ENCODE data around the gene CHTF18.
A peak's percentile ranks its signal among the peaks of the same experiment; 100 is the strongest.

CHTF18 gene

GRCh38 chr16:787978-788398 lies 432 bp upstream of the CHTF18 start, which contains the start of gene RPUSD1 (continued):
- TF ChIP-seq ZFHX2 (tag by site-specific recombination; conservative IDR thresholded peaks at IDR 0.05): no peak
- no peak for TF ChIP-seq ZNF132 (tag by site-specific recombination; IDR thresholded peaks at IDR 0.05; ENCODE audit: borderline replicate concordance)
- no peak for TF ChIP-seq INSM2 (tag by site-specific recombination; IDR thresholded peaks at IDR 0.05)
- no peak for TF ChIP-seq REPIN1 (tag by site-specific recombination; IDR thresholded peaks at IDR 0.05; ENCODE audit: low read depth)
- no peak for TF ChIP-seq ZXDB (tag by site-specific recombination; IDR thresholded peaks at IDR 0.05)
- TF ChIP-seq SP3 (tag by site-specific recombination; IDR thresholded peaks at IDR 0.05): peak; percentile 35; the same call in 1 of the 2 replicates
- TF ChIP-seq ZNF544 (tag by site-specific recombination; IDR thresholded peaks at IDR 0.05): no peak
- TF ChIP-seq ZSCAN5A (tag by site-specific recombination; IDR thresholded peaks at IDR 0.05): no peak
- no peak for TF ChIP-seq ZNF174 (tag by site-specific recombination; IDR thresholded peaks at IDR 0.05)
- TF ChIP-seq ZNF133 (tag by site-specific recombination; IDR thresholded peaks at IDR 0.05): no peak
- no peak for TF ChIP-seq YY2 (tag by site-specific recombination; IDR thresholded peaks at IDR 0.05)
- TF ChIP-seq SETDB1 (IDR thresholded peaks at IDR 0.05; ENCODE audit: insufficient read length, low read length): no peak
- no peak for TF ChIP-seq ZBTB11 (tag by site-specific recombination; conservative IDR thresholded peaks at IDR 0.05; ENCODE audit: low read depth)
- TF ChIP-seq ZNF529 (tag by site-specific recombination; IDR thresholded peaks at IDR 0.05; ENCODE audit: insufficient replicate concordance): no peak
- TF ChIP-seq ZNF138 (tag by site-specific recombination; IDR thresholded peaks at IDR 0.05; ENCODE audit: borderline replicate concordance): no peak
- no peak for TF ChIP-seq ZNF791 (tag by site-specific recombination; IDR thresholded peaks at IDR 0.05)
- TF ChIP-seq ZEB2 (tag by site-specific recombination; IDR thresholded peaks at IDR 0.05): no peak
- TF ChIP-seq ZNF521 (tag by site-specific recombination; IDR thresholded peaks at IDR 0.05): no peak
- TF ChIP-seq GLI2 (tag by site-specific recombination; IDR thresholded peaks at IDR 0.05; ENCODE audit: borderline replicate concordance, low read depth): no peak
- TF ChIP-seq SP2 (tag by site-specific recombination; IDR thresholded peaks at IDR 0.05): peak; percentile 50
- no peak for TF ChIP-seq ZNF792 (tag by site-specific recombination; IDR thresholded peaks at IDR 0.05)
- no peak for TF ChIP-seq ZNF664 (tag by site-specific recombination; IDR thresholded peaks at IDR 0.05)
- no peak for TF ChIP-seq ZNF292 (tag by site-specific recombination; IDR thresholded peaks at IDR 0.05; ENCODE audit: borderline replicate concordance, low read depth)
- TF ChIP-seq TRIM28 (IDR thresholded peaks at IDR 0.05; ENCODE audit: borderline replicate concordance, low read length): no peak
- no peak for TF ChIP-seq HIC1 (tag by site-specific recombination; IDR thresholded peaks at IDR 0.05)
- no peak for TF ChIP-seq ZNF404 (tag by site-specific recombination; IDR thresholded peaks at IDR 0.05)
- no peak for TF ChIP-seq REST (tag by site-specific recombination; IDR thresholded peaks at IDR 0.05)
